GM23338 (cell line): ENCODE measurements around the gene PTPRN2. TPM values are rescaled to one million over a fixed set of nuclear protein-coding genes. Genes with fewer than 3 reads are reported as not detected.

Experiments
- ATAC-seq: fragments of 200-7000 bp; cut with Tn5 transposase; 3 replicates; pipeline ENCODE4 v1.9.1; 2020
- DNase-seq: peaks from one replicate; pipeline ENCODE4 v3.0.0-alpha.2; 2015; ENCODE audit warnings: low spot score
- H2AFZ ChIP-seq: fragments of 200-600 bp; sonication (generic); 2 replicates; pipeline ENCODE4 v1.8.0; 2016; ENCODE audit warnings: antibody characterized with exemption, mild to moderate bottlenecking, moderate library complexity
- H3F3A ChIP-seq: fragments of 200-600 bp; sonication (generic); replicated peaks from 2 replicates; pipeline ENCODE4 v1.8.0; 2017; ENCODE audit warnings: antibody characterized with exemption, mixed run types, low read depth
- H3K27ac ChIP-seq: fragments of 200-600 bp; sonication (generic); 2 replicates; pipeline ENCODE4 v1.6.1; 2016; ENCODE audit warnings: low read depth
- H3K27me3 ChIP-seq: fragments of 200-600 bp; sonication (generic); 2 replicates; pipeline ENCODE4 v1.8.0; 2016; ENCODE audit warnings: mild to moderate bottlenecking, mixed run types, moderate library complexity; ENCODE audit not compliant: insufficient read depth
- H3K36me3 ChIP-seq: fragments of 200-600 bp; sonication (generic); 2 replicates; pipeline ENCODE4 v1.8.0; 2016; ENCODE audit warnings: mild to moderate bottlenecking; ENCODE audit not compliant: insufficient read depth
- H3K4me1 ChIP-seq: fragments of 200-600 bp; sonication (generic); 2 replicates; pipeline ENCODE4 v1.8.0; 2016; ENCODE audit warnings: mild to moderate bottlenecking, moderate library complexity; ENCODE audit not compliant: insufficient read depth
- H3K4me2 ChIP-seq: fragments of 200-600 bp; sonication (generic); 2 replicates; pipeline ENCODE4 v1.7.1; 2017; ENCODE audit warnings: mixed run types
- H3K4me3 ChIP-seq: fragments of 200-600 bp; sonication (generic); 2 replicates; pipeline ENCODE4 v1.6.1; 2016; ENCODE audit warnings: mixed run types
- H3K79me2 ChIP-seq: fragments of 200-600 bp; sonication (generic); replicated peaks from 2 replicates; pipeline ENCODE4 v1.8.0; 2017; ENCODE audit warnings: mild to moderate bottlenecking; ENCODE audit not compliant: insufficient read depth
- H3K9me2 ChIP-seq: fragments of 200-600 bp; sonication (generic); 2 replicates; pipeline ENCODE4 v1.8.0; 2017; ENCODE audit not compliant: insufficient read depth
- H4K20me1 ChIP-seq: fragments of 200-600 bp; sonication (generic); replicated peaks from 2 replicates; pipeline ENCODE4 v1.8.0; 2017; ENCODE audit warnings: mild to moderate bottlenecking; ENCODE audit not compliant: insufficient read depth
- H3K27ac Mint-ChIP-seq: 2 replicates; pipeline ENCODE4 v1.8.0; 2020; ENCODE audit warnings: inconsistent platforms, mild to moderate bottlenecking, moderate library complexity, mixed read lengths
- H3K27me3 Mint-ChIP-seq: 3 replicates; pipeline ENCODE4 v1.8.0; 2022; ENCODE audit warnings: low read depth, mild to moderate bottlenecking, moderate library complexity, mixed read lengths, inconsistent platforms; ENCODE audit not compliant: insufficient read depth, poor library complexity
- H3K36me3 Mint-ChIP-seq: 3 replicates; pipeline ENCODE4 v1.8.0; 2021; ENCODE audit warnings: low read depth, mild to moderate bottlenecking, inconsistent platforms, moderate library complexity, mixed read lengths
- H3K4me1 Mint-ChIP-seq: 3 replicates; pipeline ENCODE4 v1.8.0; 2020; ENCODE audit warnings: mild to moderate bottlenecking, inconsistent platforms, mixed read lengths
- H3K4me3 Mint-ChIP-seq: 3 replicates; pipeline ENCODE4 v1.8.0; 2021; ENCODE audit warnings: moderate library complexity, mild to moderate bottlenecking, inconsistent platforms, mixed read lengths
- H3K9me3 Mint-ChIP-seq: 3 replicates; pipeline ENCODE4 v1.8.0; 2020; ENCODE audit warnings: moderate library complexity, mild to moderate bottlenecking, inconsistent platforms, mixed read lengths
- CREB1 ChIP-seq: fragments of 250-450 bp; sonication (Bioruptor Pico); IDR thresholded peaks from 2 replicates; pipeline ENCODE4 v1.5.0; 2020; ENCODE audit warnings: low read depth, mild to moderate bottlenecking, moderate library complexity
- EZH2 ChIP-seq: fragments of 200-600 bp; sonication (generic); IDR thresholded peaks from one replicate; pipeline ENCODE4 v1.8.0; 2017; ENCODE audit warnings: antibody characterized with exemption, mild to moderate bottlenecking, low read depth; ENCODE audit not compliant: unreplicated experiment
- EZH2phosphoT487 ChIP-seq: fragments of 200-600 bp; sonication (generic); IDR thresholded peaks from one replicate; pipeline ENCODE4 v1.8.1; 2018; ENCODE audit warnings: antibody characterized with exemption; ENCODE audit not compliant: unreplicated experiment
- JUNB ChIP-seq: IDR thresholded peaks from one replicate; pipeline ENCODE4 v1.6.1; 2016; ENCODE audit warnings: antibody characterized with exemption; ENCODE audit not compliant: unreplicated experiment
- NANOG ChIP-seq: IDR thresholded peaks from 2 replicates; pipeline ENCODE4 v1.6.1; 2016; ENCODE audit warnings: antibody characterized with exemption, borderline replicate concordance
- STAT1 ChIP-seq: IDR thresholded peaks from one replicate; pipeline ENCODE4 v1.6.1; 2016; ENCODE audit warnings: antibody characterized with exemption; ENCODE audit not compliant: unreplicated experiment
- ZNF462 ChIP-seq: fragments of 250-450 bp; sonication (Bioruptor Pico); IDR thresholded peaks from 2 replicates; pipeline ENCODE4 v1.5.0; 2020; ENCODE audit warnings: mild to moderate bottlenecking, moderate library complexity
- polyA plus RNA-seq: library from polyadenylated mRNA; unstranded; fragments of >200 nt; fragmentation: Nextera tagmentation; extraction: Ambion mirVana; gene quantifications from 2 replicates; pipeline ENCODE4 v1.2.1, GENCODE V29; 2016
- total RNA-seq: library from RNA; depleted of rRNA; stranded (reverse); fragments of >200 nt; shearing (Covaris generic); gene quantifications from 2 replicates; pipeline ENCODE4 v1.2.3, GENCODE V29; 2014
- TF ChIP-seq, protein P1 (sequence below): IDR thresholded peaks from one replicate; pipeline ENCODE4 v1.6.1; 2018; ENCODE audit warnings: antibody characterized with exemption; ENCODE audit not compliant: unreplicated experiment
- TF ChIP-seq, protein P2 (sequence below): IDR thresholded peaks from 2 replicates; pipeline ENCODE4 v1.6.1; 2016; ENCODE audit warnings: antibody characterized with exemption

The PTPRN2 gene
- total and polyA plus RNA-seq, 2 experiments from 2014 or later, result 0.87 to 4.0 TPM

DNA sequence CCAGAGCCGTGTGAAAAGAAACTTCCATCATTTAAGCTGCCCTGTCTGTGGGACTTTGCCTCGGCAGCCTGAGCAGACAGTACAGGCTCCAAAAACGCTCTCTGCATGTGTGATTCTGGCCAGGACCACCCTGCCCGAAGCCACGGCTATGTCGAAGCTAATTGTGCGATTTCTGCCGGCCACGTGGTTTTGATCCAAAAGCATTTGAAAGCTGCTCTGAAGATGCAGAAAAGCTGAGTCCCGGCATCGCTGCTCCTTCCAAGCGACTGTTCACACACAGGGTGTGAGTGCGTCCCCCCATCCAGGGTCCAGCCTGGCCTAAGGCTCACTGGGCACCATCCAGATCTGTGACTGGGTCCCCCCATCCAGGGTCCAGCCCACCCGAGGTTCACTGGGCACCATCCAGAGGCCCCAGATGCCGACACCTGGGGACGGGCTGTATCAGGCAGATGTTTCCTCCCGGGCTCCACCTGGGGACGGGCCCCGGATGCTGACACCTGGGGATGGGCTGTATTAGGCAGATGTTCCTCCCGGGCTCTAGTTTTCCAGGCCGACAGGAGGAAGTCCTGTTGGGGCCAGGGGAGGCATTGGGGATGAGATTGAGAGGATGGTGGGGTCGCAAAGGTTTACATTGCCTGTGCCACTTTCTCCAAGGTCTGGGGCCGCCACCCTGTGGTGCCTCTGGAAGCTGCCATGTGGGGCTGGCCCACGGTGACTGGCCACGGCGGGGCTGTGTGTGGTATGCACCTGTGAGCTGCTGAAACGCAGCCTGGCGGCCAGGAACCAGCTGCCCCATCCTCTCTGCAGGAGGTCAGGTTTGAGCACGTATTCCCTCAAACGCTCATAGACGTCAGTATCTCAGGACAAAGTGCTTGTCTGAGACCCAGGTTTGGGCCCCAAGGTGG lies 723.5 kb downstream of the PTPRN2 start:
- Histone ChIP-seq H3K79me2 (no peaks in the 10 kb centered on the region), H3K27ac (no peak overlapping the region), H3K27me3 (no peaks in the 10 kb centered on the region), H3K4me2 (no peak overlapping the region), H3F3A (no peaks in the 10 kb centered on the region), H4K20me1 (no peaks in the 10 kb centered on the region), H3K4me3 (no peak overlapping the region), H3K36me3 (no peaks in the 10 kb centered on the region), H3K4me1 (no peaks in the 10 kb centered on the region), H3K9me2 (no peaks in the 10 kb centered on the region), H2AFZ (no peak overlapping the region)
- peaks cover 40% of the 10 kb centered on the region for H3K36me3 Mint-ChIP-seq
- H3K9me3 Mint-ChIP-seq, result peaks cover 83% of the 10 kb centered on the region
- DNase-seq (no peak), ATAC-seq (no peak)
- peaks cover 2% of the 10 kb centered on the region for H3K27me3 Mint-ChIP-seq
- H3K4me3 Mint-ChIP-seq, result no peak overlapping the region
- no peak overlapping the region for H3K27ac Mint-ChIP-seq
- TF ChIP-seq STAT1, result no peak
- TF ChIP-seq EZH2phosphoT487, result no peak
- TF ChIP-seq CREB1 (CRISPR knock-in tag), result no peak
- H3K4me1 Mint-ChIP-seq, result no peaks in the 10 kb centered on the region

DNA sequence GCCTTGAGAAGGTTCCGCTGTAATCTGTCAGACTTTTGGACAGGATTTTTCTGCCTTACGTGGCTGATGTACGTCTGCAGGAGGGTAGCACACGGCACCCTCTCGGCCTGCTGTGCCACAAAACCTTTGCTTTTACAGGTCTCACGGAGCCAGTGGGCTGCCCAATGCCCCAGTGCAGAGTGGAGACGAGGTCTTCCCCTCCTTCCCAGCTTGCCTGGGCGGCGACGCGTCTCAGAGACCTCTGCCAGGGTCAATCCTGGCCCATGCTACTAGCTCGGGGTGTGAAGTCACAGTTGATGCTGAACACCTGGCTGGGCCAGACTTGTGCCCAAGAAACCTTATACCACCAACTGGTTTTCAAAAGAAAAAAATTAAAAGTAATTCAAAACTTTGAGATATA lies 724.4 kb downstream of the PTPRN2 start:
- Histone ChIP-seq H3K4me2 (no peak overlapping the region), H2AFZ (no peak overlapping the region), H3K9me2 (no peaks in the 10 kb centered on the region), H3K27ac (no peak overlapping the region), H4K20me1 (no peaks in the 10 kb centered on the region), H3K4me3 (no peak overlapping the region), H3K36me3 (no peaks in the 10 kb centered on the region), H3K79me2 (no peaks in the 10 kb centered on the region), H3K27me3 (no peaks in the 10 kb centered on the region), H3F3A (no peaks in the 10 kb centered on the region), H3K4me1 (no peaks in the 10 kb centered on the region)
- ATAC-seq (no peak), DNase-seq (no peak)
- Mint-ChIP-seq H3K27ac (no peak overlapping the region), H3K27me3 (peaks cover 2% of the 10 kb centered on the region), H3K36me3 (peaks cover 34% of the 10 kb centered on the region), H3K4me3 (no peak overlapping the region), H3K9me3 (peaks cover 74% of the 10 kb centered on the region), H3K4me1 (no peaks in the 10 kb centered on the region)
- TF ChIP-seq JUNB, result no peak
- TF ChIP-seq, protein P1, sequence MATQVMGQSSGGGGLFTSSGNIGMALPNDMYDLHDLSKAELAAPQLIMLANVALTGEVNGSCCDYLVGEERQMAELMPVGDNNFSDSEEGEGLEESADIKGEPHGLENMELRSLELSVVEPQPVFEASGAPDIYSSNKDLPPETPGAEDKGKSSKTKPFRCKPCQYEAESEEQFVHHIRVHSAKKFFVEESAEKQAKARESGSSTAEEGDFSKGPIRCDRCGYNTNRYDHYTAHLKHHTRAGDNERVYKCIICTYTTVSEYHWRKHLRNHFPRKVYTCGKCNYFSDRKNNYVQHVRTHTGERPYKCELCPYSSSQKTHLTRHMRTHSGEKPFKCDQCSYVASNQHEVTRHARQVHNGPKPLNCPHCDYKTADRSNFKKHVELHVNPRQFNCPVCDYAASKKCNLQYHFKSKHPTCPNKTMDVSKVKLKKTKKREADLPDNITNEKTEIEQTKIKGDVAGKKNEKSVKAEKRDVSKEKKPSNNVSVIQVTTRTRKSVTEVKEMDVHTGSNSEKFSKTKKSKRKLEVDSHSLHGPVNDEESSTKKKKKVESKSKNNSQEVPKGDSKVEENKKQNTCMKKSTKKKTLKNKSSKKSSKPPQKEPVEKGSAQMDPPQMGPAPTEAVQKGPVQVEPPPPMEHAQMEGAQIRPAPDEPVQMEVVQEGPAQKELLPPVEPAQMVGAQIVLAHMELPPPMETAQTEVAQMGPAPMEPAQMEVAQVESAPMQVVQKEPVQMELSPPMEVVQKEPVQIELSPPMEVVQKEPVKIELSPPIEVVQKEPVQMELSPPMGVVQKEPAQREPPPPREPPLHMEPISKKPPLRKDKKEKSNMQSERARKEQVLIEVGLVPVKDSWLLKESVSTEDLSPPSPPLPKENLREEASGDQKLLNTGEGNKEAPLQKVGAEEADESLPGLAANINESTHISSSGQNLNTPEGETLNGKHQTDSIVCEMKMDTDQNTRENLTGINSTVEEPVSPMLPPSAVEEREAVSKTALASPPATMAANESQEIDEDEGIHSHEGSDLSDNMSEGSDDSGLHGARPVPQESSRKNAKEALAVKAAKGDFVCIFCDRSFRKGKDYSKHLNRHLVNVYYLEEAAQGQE, result no peak
- TF ChIP-seq, protein P2, sequence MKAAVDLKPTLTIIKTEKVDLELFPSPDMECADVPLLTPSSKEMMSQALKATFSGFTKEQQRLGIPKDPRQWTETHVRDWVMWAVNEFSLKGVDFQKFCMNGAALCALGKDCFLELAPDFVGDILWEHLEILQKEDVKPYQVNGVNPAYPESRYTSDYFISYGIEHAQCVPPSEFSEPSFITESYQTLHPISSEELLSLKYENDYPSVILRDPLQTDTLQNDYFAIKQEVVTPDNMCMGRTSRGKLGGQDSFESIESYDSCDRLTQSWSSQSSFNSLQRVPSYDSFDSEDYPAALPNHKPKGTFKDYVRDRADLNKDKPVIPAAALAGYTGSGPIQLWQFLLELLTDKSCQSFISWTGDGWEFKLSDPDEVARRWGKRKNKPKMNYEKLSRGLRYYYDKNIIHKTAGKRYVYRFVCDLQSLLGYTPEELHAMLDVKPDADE, result no peak
- TF ChIP-seq EZH2, result no peak
- no peak for TF ChIP-seq NANOG
- TF ChIP-seq ZNF462 (CRISPR knock-in tag), result no peak
- no peak for TF ChIP-seq CREB1 (CRISPR knock-in tag)
- TF ChIP-seq EZH2phosphoT487, result no peak
